Fibroblast of the aortic adventitia (primary cell): ENCODE data around the gene DIDO1. TPM values are rescaled to one million over a fixed set of nuclear protein-coding genes. Genes with fewer than 3 reads are reported as not detected.

ENCODE experiments used
- DNase-seq: peaks from one replicate; pipeline ENCODE4 v3.0.0-alpha.2; 2010; ENCODE audit warnings: low read depth
- H3K4me3 ChIP-seq: 2 replicates; pipeline ENCODE4 v1.5.1; 2011; ENCODE audit warnings: low read depth, mild to moderate bottlenecking, control low read depth, low read length, moderate library complexity
- total RNA-seq: library from RNA; depleted of rRNA; stranded (reverse); fragments of >200 nt; gene quantifications from 2 replicates; pipeline ENCODE4 v1.2.3, GENCODE V29; 2012; ENCODE audit warnings: low replicate concordance
- TF ChIP-seq, protein P1 (sequence below): IDR thresholded peaks from 2 replicates; pipeline ENCODE4 v1.5.1; 2011; ENCODE audit warnings: mild to moderate bottlenecking, low read length, control low read depth, inconsistent platforms; ENCODE audit not compliant: insufficient read depth

The DIDO1 gene
- total RNA-seq, 1 donor, result 48.4 TPM

GRCh38 chr20:62900692-62901584 is 25.4 kb downstream of the DIDO1 start:
- no peak overlapping the region for H3K4me3 ChIP-seq
- DNase-seq, result no peak
- TF ChIP-seq, protein P1, sequence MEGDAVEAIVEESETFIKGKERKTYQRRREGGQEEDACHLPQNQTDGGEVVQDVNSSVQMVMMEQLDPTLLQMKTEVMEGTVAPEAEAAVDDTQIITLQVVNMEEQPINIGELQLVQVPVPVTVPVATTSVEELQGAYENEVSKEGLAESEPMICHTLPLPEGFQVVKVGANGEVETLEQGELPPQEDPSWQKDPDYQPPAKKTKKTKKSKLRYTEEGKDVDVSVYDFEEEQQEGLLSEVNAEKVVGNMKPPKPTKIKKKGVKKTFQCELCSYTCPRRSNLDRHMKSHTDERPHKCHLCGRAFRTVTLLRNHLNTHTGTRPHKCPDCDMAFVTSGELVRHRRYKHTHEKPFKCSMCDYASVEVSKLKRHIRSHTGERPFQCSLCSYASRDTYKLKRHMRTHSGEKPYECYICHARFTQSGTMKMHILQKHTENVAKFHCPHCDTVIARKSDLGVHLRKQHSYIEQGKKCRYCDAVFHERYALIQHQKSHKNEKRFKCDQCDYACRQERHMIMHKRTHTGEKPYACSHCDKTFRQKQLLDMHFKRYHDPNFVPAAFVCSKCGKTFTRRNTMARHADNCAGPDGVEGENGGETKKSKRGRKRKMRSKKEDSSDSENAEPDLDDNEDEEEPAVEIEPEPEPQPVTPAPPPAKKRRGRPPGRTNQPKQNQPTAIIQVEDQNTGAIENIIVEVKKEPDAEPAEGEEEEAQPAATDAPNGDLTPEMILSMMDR, result peak; percentile 14

DNA sequence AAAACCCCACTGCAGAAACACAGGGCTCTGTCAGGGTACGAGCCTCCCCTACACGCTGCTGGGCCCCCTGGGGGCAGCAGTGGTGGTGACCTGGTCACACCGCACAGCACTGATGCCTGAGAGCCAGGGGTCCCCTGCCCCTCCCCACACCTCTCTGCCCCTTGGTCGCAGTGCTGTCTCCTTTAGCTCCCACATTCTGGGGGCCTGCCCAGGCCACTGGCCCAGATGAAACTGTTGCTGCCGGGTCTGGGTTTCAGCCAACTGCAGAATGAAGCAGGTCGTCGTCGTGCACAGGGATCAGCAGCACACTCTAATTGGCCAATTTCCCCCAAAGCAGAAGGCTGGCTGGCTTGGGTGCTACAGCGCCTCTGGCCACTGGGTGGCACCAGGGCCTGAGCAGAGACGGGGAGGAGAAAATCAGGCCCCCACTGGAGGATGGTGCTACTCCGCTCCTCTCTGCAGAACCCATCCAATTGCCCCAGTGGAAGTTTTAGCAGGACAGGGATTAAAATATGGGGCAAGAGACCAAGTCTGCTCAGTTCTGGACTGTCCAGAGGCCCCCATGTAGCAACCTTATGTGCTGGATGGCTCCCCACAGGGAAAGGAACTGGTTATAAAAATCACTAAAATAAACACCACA is 26.1 kb downstream of the DIDO1 start:
- TF ChIP-seq, protein P1, result peak; percentile 96
- no peak overlapping the region for H3K4me3 ChIP-seq
- DNase-seq, result peak; percentile 68

DNA sequence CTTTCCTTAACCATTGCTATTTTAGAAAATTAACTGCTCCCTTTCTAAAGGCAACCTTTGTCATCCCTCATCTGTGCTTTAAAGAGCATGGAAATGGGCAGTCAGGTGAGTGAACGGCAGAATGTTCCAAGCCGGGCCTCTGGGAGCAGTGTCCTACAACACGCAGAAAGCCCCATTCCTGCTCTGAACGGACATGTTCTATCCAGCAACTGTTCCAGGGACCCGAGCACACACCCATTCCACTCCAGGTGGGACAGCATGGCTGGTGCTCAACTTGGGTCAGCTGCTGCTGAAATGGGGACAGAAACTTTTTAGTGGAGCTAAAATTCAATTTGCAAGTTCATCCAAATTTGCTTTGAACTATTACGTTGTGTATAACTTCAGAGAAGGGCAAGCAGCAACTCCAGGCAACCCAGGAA is 26.7 kb downstream of the DIDO1 start:
- TF ChIP-seq, protein P1, result peak; percentile 13
- DNase-seq, result no peak
- H3K4me3 ChIP-seq, result no peak overlapping the region

- DNase-seq, result no peak
- TF ChIP-seq, protein P1, result no peak
- no peak overlapping the region for H3K4me3 ChIP-seq
Measured at GRCh38 chr20:62898970-62899632, 27.2 kb downstream of the DIDO1 start.

GRCh38 chr20:62898093-62898964 is 28.0 kb downstream of the DIDO1 start:
- TF ChIP-seq, protein P1, result no peak
- H3K4me3 ChIP-seq, result no peak overlapping the region
- DNase-seq, result no peak

DNA sequence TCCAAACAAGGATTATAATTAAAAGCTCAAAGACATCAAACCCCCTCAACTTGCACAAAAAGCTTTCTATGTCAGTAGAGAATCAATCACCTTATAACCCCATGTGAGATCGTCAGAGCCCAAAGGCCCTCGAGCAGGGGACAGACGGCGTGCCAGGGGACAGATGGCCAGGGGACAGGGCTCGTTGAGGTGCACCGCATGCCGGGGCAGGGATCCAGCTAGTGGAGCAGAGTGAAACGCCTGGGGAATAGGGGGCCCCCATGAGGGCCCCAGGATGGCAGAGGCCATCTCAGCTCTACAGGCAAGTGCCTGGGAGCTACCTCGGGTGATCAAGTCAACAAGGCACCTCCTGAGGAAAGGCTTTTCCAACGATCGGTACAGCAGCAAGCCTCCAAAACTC is 28.6 kb downstream of the DIDO1 start:
- TF ChIP-seq, protein P1, result no peak
- H3K4me3 ChIP-seq, result no peak overlapping the region
- DNase-seq, result no peak
